ENCODE results near the gene OR10X1. TPM values are rescaled to one million over a fixed set of nuclear protein-coding genes. Genes with fewer than 3 reads are reported as not detected.

The OR10X1 gene
- polyA plus RNA-seq, 1 experiment: not detected

- no peaks in the 10 kb centered on the region for H3K27me3 ChIP-seq (ENCODE audit: control insufficient read depth, insufficient read depth, low read length)
- H3K27ac ChIP-seq (ENCODE audit: low read depth, low read length): no peak overlapping the region
- H3K9me3 ChIP-seq (ENCODE audit: control insufficient read depth, insufficient read depth, low read length): no peaks in the 10 kb centered on the region
- TF ChIP-seq CTCF (IDR thresholded peaks at IDR 0.05; ENCODE audit: low read depth, low read length): no peak
- DNase-seq (ENCODE audit: low read depth, low spot score): no peak
- POLR2A ChIA-PET: no interaction called here
- CTCF ChIA-PET: no interaction called here
- H3K4me3 ChIP-seq (ENCODE audit: low read depth, low read length): no peak overlapping the region
Measured at GRCh38 chr1:158552296-158552695, 27.4 kb downstream of the OR10X1 start.

- DNase-seq (ENCODE audit: low read depth, low spot score): no peak
- Histone ChIP-seq H3K9me3 (ENCODE audit: control insufficient read depth, insufficient read depth, low read length) (no peaks in the 10 kb centered on the region), H3K4me3 (ENCODE audit: low read depth, low read length) (no peak overlapping the region), H3K27ac (ENCODE audit: low read depth, low read length) (peak overlapping the region; percentile 22), H3K27me3 (ENCODE audit: control insufficient read depth, insufficient read depth, low read length) (no peaks in the 10 kb centered on the region)
- ChIA-PET CTCF (no interaction called here), POLR2A (no interaction called here)
- no peak for TF ChIP-seq CTCF (IDR thresholded peaks at IDR 0.05; ENCODE audit: low read depth, low read length)
Measured at GRCh38 chr1:158547533-158547932, 32.2 kb downstream of the OR10X1 start.

- H3K9me3 ChIP-seq (ENCODE audit: control insufficient read depth, insufficient read depth, low read length): no peaks in the 10 kb centered on the region
- ChIA-PET POLR2A (no interaction called here), CTCF (interaction anchor here (1.3 kb wide), 1 partner anchor 10 kb away, joined by 6 read pairs; no protein-coding TSS in a partner anchor)
- no peak for DNase-seq (ENCODE audit: low read depth, low spot score)
- no peak for TF ChIP-seq CTCF (IDR thresholded peaks at IDR 0.05; ENCODE audit: low read depth, low read length)
- H3K27me3 ChIP-seq (ENCODE audit: control insufficient read depth, insufficient read depth, low read length): no peaks in the 10 kb centered on the region
- H3K27ac ChIP-seq (ENCODE audit: low read depth, low read length): no peak overlapping the region
- H3K4me3 ChIP-seq (ENCODE audit: low read depth, low read length): no peak overlapping the region
Measured at GRCh38 chr1:158537609-158538008, 42.1 kb downstream of the OR10X1 start.

GRCh38 chr1:158534496-158534895 lies 45.2 kb downstream of the OR10X1 start:
- ChIA-PET CTCF (no interaction called here), POLR2A (no interaction called here)
- Histone ChIP-seq H3K9me3 (ENCODE audit: control insufficient read depth, insufficient read depth, low read length) (no peaks in the 10 kb centered on the region), H3K4me3 (ENCODE audit: low read depth, low read length) (no peak overlapping the region), H3K27me3 (ENCODE audit: control insufficient read depth, insufficient read depth, low read length) (no peaks in the 10 kb centered on the region), H3K27ac (ENCODE audit: low read depth, low read length) (no peak overlapping the region)
- no peak for DNase-seq (ENCODE audit: low read depth, low spot score)
- TF ChIP-seq CTCF (IDR thresholded peaks at IDR 0.05; ENCODE audit: low read depth, low read length): no peak

Other genes with a start within 250 kb of the OR10X1 start
- not detected in 2 replicates for gene CD1B, start 248.4 kb downstream of the OR10X1 start, polyA plus RNA-seq (2011; rRNA removed)
- not detected in 2 replicates for gene CD1E, start 226.0 kb downstream of the OR10X1 start, polyA plus RNA-seq (2011; rRNA removed)
- not detected in 2 replicates for gene OR10T2, start 180.4 kb downstream of the OR10X1 start, polyA plus RNA-seq (2011; rRNA removed)
- gene OR10K2, start 153.7 kb downstream of the OR10X1 start, polyA plus RNA-seq (2011; rRNA removed): not detected in 2 replicates
- gene OR10K1, start 118.1 kb downstream of the OR10X1 start, polyA plus RNA-seq (2011; rRNA removed): not detected in 2 replicates
- not detected in 2 replicates for gene OR10R2, start 107.7 kb downstream of the OR10X1 start, polyA plus RNA-seq (2011; rRNA removed)
- not detected in 2 replicates for gene OR6Y1, start 25.5 kb downstream of the OR10X1 start, polyA plus RNA-seq (2011; rRNA removed)
- gene OR6P1, start 9.3 kb downstream of the OR10X1 start, polyA plus RNA-seq (2011; rRNA removed): not detected in 2 replicates
- not detected in 2 replicates for gene OR10Z1, start 25.4 kb upstream of the OR10X1 start, polyA plus RNA-seq (2011; rRNA removed)
- gene SPTA1, start 106.8 kb upstream of the OR10X1 start, polyA plus RNA-seq (2011; rRNA removed): 0.01 TPM in 1 of 2 replicates, not detected in the other
- not detected in 2 replicates for gene OR6K2, start 120.8 kb upstream of the OR10X1 start, polyA plus RNA-seq (2011; rRNA removed)
- gene OR6K3, start 140.8 kb upstream of the OR10X1 start, polyA plus RNA-seq (2011; rRNA removed): not detected in 2 replicates
- not detected in 2 replicates for gene OR6K6, start 174.8 kb upstream of the OR10X1 start, polyA plus RNA-seq (2011; rRNA removed)
- not detected in 2 replicates for gene OR6N1, start 192.3 kb upstream of the OR10X1 start, polyA plus RNA-seq (2011; rRNA removed)
- not detected in 2 replicates for gene OR6N2, start 201.3 kb upstream of the OR10X1 start, polyA plus RNA-seq (2011; rRNA removed)

Data from AG04450 (cell line).